ENCODE results near the gene HBEGF. TPM values are rescaled to one million over a fixed set of nuclear protein-coding genes. Genes with fewer than 3 reads are reported as not detected.

HBEGF gene
- total and polyA plus RNA-seq, 10 donors, result 1.2 to 16.2 (median 6.9) TPM

- intact Hi-C loops (cut with DNase I; ENCODE audit: low total_unique reads), result no loop called here
- Histone ChIP-seq H3K9me3 (no peaks in the 10 kb centered on the region), H3K36me3 (no peaks in the 10 kb centered on the region), H3K4me1 (peaks cover 7 to 68% (median 35%) of the 10 kb centered on the region in 6 donors), H3K27me3 (replicated peaks in 1 of 7) (no peaks in the 10 kb centered on the region), H3K4me3 (no peak overlapping the region), H3K27ac (peak overlapping the region in 5 of 8 donors; percentile 19 to 79 (median 74))
- WGBS, 5 donors, result 20 to 63% (median 37%) methylated on average over 1 of the region's 1 CpG
- TF ChIP-seq POLR2AphosphoS5 (IDR thresholded peaks at IDR 0.05) (no peak), POLR2A (IDR thresholded peaks at IDR 0.05) (no peak), CTCF (IDR thresholded peaks at IDR 0.05 in 8 of 11, conservative IDR thresholded peaks at IDR 0.05 in 3 of 11) (no peak)
- no peak for DNase-seq
Measured at GRCh38 chr5:140324617-140325241, 21.7 kb downstream of the HBEGF start.

GRCh38 chr5:140324041-140324600, 22.3 kb downstream of the HBEGF start:
- H3K27me3 ChIP-seq (replicated peaks in 1 of 7), result no peaks in the 10 kb centered on the region
- peak overlapping the region in 5 of 8 donors; percentile 19 to 79 (median 74) for H3K27ac ChIP-seq
- WGBS, 5 donors, result 69 to 94% (median 84%) methylated on average over 5 of the region's 5 CpGs
- DNase-seq, result no peak
- intact Hi-C loops (cut with DNase I; ENCODE audit: low total_unique reads), result no loop called here
- peaks cover 7 to 69% (median 36%) of the 10 kb centered on the region in 6 donors for H3K4me1 ChIP-seq
- H3K4me3 ChIP-seq, result no peak overlapping the region
- H3K36me3 ChIP-seq, result no peaks in the 10 kb centered on the region
- H3K9me3 ChIP-seq, result no peaks in the 10 kb centered on the region
- TF ChIP-seq CTCF (IDR thresholded peaks at IDR 0.05 in 8 of 11, conservative IDR thresholded peaks at IDR 0.05 in 3 of 11) (no peak), POLR2AphosphoS5 (IDR thresholded peaks at IDR 0.05) (no peak), POLR2A (IDR thresholded peaks at IDR 0.05) (no peak)

- H3K4me3 ChIP-seq, result no peak overlapping the region
- intact Hi-C loops (cut with DNase I; ENCODE audit: low total_unique reads), result no loop called here
- no peak for DNase-seq
- no peaks in the 10 kb centered on the region for H3K27me3 ChIP-seq (replicated peaks in 1 of 7)
- WGBS, 5 donors, result 69 to 73% (median 70%) methylated on average over 7 to 9 of the region's 9 CpGs
- peaks cover 7 to 63% (median 34%) of the 10 kb centered on the region in 6 donors for H3K4me1 ChIP-seq
- no peaks in the 10 kb centered on the region for H3K9me3 ChIP-seq
- H3K36me3 ChIP-seq, result no peaks in the 10 kb centered on the region
- peak overlapping the region in 7 of 8 donors; percentile 26 to 79 (median 68) for H3K27ac ChIP-seq
- TF ChIP-seq POLR2AphosphoS5 (IDR thresholded peaks at IDR 0.05) (peak; percentile 17 to 32 (median 22)), POLR2A (IDR thresholded peaks at IDR 0.05) (no peak)
Measured at GRCh38 chr5:140322751-140323731, 23.4 kb downstream of the HBEGF start.

GRCh38 chr5:140321796-140322195, 24.6 kb downstream of the HBEGF start:
- H3K27ac ChIP-seq, result peak overlapping the region in 7 of 8 donors; percentile 30 to 79 (median 68)
- peak; percentile 86 for DNase-seq
- H3K27me3 ChIP-seq (replicated peaks in 1 of 7), result no peaks in the 10 kb centered on the region
- no peaks in the 10 kb centered on the region for H3K9me3 ChIP-seq
- 49 to 73% (median 58%) methylated on average over 2 of the region's 2 CpGs for WGBS, 5 donors
- no peaks in the 10 kb centered on the region for H3K36me3 ChIP-seq
- intact Hi-C loops (cut with DNase I; ENCODE audit: low total_unique reads), result no loop called here
- H3K4me3 ChIP-seq, result no peak overlapping the region
- H3K4me1 ChIP-seq, result peaks cover 5 to 55% (median 30%) of the 10 kb centered on the region in 6 donors
- TF ChIP-seq CTCF (IDR thresholded peaks at IDR 0.05 in 8 of 11, conservative IDR thresholded peaks at IDR 0.05 in 3 of 11) (no peak), POLR2AphosphoS5 (IDR thresholded peaks at IDR 0.05) (peak; percentile 13 to 88 (median 57))
